Mesodermal cell (in vitro differentiated cells): ENCODE data around the gene ABCG2.

Experiments used
- H3K27ac ChIP-seq: 2 replicates; pipeline ENCODE4 v1.7.0; 2013; ENCODE audit warnings: mild to moderate bottlenecking, low read depth, low read length, moderate library complexity; ENCODE audit not compliant: severe bottlenecking
- H3K36me3 ChIP-seq: 2 replicates; pipeline ENCODE4 v1.7.1; 2013; ENCODE audit warnings: mild to moderate bottlenecking, low read length, moderate library complexity; ENCODE audit not compliant: control insufficient read depth, insufficient read depth
- H3K4me1 ChIP-seq: one replicate; pipeline ENCODE4 v1.7.1; 2013; ENCODE audit warnings: mild to moderate bottlenecking, low read length; ENCODE audit not compliant: insufficient read depth, control insufficient read depth, poor library complexity, severe bottlenecking
- H3K4me3 ChIP-seq: 2 replicates; pipeline ENCODE4 v1.7.0; 2013; ENCODE audit warnings: low read length, control low read depth, mild to moderate bottlenecking; ENCODE audit not compliant: insufficient read depth, poor library complexity, severe bottlenecking; ENCODE audit errors: extremely low read depth
- H3K9me3 ChIP-seq: 2 replicates; pipeline ENCODE4 v1.7.1; 2013; ENCODE audit warnings: mild to moderate bottlenecking, low read length, moderate library complexity; ENCODE audit not compliant: control insufficient read depth
- WGBS, 2 experiments: methylation state at CpG; one replicate each; pipeline ENCODE4 v1.1.5; 2013; ENCODE audit warnings: missing lambda C conversion rate in 2 of 2; ENCODE audit not compliant: insufficient coverage in 2 of 2; 5-methylcytosine and 5-hydroxymethylcytosine counted together

ABCG2 gene

DNA sequence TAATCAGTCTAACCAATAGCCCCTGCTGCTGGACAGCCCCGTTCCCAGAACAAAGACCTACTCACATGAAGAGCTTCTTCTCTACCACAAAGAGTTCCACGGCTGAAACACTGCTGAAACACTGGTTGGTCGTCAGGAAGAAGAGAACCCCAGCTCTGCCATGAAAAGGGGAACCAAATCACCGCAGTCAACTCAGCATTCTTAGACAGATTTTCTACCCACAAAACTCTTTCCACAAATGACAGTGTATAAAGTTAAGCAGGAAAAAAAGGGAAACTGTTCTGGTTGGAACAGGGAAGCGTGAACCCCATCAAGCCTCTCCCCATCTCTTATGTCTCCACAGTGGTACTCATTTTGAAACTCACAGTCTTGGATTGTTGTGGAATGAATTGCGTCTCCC is 57.3 kb downstream of the ABCG2 start:
- H3K4me3 ChIP-seq = no peak overlapping the region
- H3K27ac ChIP-seq = no peak overlapping the region
- no peaks in the 10 kb centered on the region for H3K4me1 ChIP-seq
- H3K9me3 ChIP-seq = no peaks in the 10 kb centered on the region
- 80 to 100% methylated on average over 1 to 2 of the region's 6 CpGs for WGBS, 2 experiments
- no peaks in the 10 kb centered on the region for H3K36me3 ChIP-seq

DNA sequence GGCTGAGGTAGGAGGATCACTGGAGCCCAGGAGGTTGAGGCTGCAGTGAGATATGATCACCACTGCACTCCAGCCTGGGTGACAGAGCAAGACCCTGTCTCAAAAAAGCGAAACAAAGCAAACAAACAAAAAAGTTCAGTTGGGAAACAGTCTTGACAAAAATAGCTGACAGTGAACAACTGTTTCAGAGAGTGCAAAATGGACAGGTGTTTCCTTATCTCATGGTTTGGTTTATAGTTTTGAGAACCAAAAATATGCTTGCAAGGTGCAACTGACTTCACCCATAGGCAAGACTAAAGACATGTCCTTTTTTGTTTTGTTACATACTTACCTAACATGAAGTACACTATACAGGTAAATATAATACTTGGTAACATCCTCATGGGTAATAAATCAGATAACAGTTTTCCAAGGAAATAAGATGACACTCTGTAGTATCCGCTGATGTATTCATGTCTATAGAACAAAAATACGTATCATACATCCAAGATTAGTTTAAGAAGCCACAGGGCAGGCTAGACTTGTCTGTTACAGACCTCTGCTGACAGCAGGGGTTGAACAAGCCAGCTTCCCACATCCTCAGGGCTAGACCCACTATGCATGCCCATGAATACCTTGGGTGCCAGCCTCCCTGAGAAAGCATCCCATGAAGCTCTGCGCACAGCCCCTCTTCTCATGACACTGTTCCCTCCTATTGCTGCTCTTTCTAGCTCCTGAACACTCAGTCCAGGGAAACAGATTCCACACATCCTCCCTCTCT is 59.3 kb downstream of the ABCG2 start:
- Histone ChIP-seq H3K9me3 (no peaks in the 10 kb centered on the region), H3K36me3 (no peaks in the 10 kb centered on the region), H3K4me3 (no peak overlapping the region), H3K27ac (no peak overlapping the region), H3K4me1 (no peaks in the 10 kb centered on the region)
- WGBS, 2 experiments = 92 to 96% methylated on average over 2 to 4 of the region's 4 CpGs

DNA sequence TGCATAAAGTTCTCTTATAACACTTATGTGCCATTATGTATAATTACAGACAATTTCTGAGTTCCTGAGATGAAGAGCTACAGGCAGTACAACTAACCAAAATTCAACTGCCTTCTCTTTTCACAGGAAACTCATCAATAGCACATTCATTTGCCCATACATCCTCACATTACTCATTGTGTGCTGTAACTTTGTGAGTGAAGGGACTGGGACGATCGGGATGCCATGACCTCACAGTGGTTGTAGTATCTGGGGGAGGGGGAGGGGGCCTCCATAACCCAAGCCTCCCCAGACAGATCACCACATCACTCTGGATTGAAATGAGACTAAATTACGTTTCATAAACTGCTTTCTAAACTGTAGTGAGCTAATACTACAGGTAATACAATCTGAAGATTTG is 60.7 kb downstream of the ABCG2 start:
- no peak overlapping the region for H3K4me3 ChIP-seq
- no peaks in the 10 kb centered on the region for H3K36me3 ChIP-seq
- no peaks in the 10 kb centered on the region for H3K9me3 ChIP-seq
- H3K4me1 ChIP-seq = no peaks in the 10 kb centered on the region
- H3K27ac ChIP-seq = no peak overlapping the region
- 100% methylated on average over 1 of the region's 3 CpGs; no CpG with 5 or more reads in 1 of the 2 experiments for WGBS, 2 experiments

DNA sequence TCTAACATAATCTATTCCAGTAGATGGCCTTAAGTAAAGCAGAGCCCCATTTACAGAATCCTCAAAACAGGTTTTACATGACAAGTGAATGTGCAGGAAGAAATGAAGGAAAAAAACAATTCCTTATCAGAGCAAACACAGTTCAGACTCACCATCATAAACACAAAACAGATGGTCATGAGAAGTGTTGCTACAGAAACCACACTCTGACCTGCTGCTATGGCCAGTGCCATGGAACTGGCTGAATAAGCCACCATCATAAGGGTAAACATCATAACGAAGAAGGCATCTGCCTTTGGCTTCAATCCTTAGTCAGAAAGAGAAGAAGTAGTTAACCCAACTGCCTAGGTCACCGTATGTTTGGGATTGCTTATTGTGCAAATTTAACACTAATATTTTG is 61.1 kb downstream of the ABCG2 start:
- H3K27ac ChIP-seq = no peak overlapping the region
- H3K36me3 ChIP-seq = no peaks in the 10 kb centered on the region
- 67 to 80% methylated on average over 1 of the region's 2 CpGs for WGBS, 2 experiments
- no peak overlapping the region for H3K4me3 ChIP-seq
- H3K4me1 ChIP-seq = no peaks in the 10 kb centered on the region
- no peaks in the 10 kb centered on the region for H3K9me3 ChIP-seq

DNA sequence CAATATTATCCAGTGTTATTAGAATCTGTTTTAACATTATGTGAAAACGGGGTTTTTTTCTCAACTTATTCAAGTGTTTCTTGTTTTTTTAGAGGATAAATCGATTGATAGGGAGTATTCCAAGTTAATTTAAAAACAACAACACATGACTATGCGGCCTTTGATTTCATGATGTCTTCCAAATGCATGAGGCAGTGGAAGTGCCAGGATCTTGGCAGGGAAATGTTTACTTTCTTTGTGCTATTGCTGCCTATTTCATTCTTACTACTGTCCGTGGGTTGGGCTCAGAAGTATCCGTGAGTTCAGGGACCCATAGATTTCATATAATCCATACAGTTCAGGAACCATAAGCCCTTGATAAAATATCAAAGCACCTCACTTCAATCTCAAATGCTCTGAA is 64.6 kb downstream of the ABCG2 start:
- H3K9me3 ChIP-seq = no peaks in the 10 kb centered on the region
- no peaks in the 10 kb centered on the region for H3K4me1 ChIP-seq
- no peaks in the 10 kb centered on the region for H3K36me3 ChIP-seq
- 81 to 91% methylated on average over 2 to 3 of the region's 5 CpGs for WGBS, 2 experiments
- no peak overlapping the region for H3K27ac ChIP-seq
- H3K4me3 ChIP-seq = no peak overlapping the region

DNA sequence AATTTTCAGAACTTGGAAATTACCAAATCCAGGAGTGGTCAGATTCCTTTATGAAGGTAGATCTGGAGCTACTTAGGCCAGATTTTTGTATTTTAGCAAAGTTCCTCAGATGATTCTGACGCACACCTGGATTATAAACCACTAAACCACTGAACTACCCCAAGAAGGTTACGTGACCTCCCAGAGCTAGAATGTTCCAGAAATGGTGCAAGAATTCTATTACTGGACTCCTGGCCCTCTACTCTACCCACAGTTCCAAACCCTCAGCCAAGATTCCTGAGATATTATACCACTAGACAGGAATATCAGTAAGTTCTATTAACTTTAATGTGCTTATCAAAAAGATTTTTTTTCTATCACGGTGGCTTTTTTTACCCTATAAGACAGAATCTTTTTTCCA is 67.1 kb downstream of the ABCG2 start:
- no peaks in the 10 kb centered on the region for H3K4me1 ChIP-seq
- H3K4me3 ChIP-seq = no peak overlapping the region
- H3K9me3 ChIP-seq = no peaks in the 10 kb centered on the region
- H3K27ac ChIP-seq = no peak overlapping the region
- WGBS, 2 experiments = 100% methylated on average over 2 of the region's 3 CpGs; no CpG with 5 or more reads in 1 of the 2 experiments
- H3K36me3 ChIP-seq = no peaks in the 10 kb centered on the region

DNA sequence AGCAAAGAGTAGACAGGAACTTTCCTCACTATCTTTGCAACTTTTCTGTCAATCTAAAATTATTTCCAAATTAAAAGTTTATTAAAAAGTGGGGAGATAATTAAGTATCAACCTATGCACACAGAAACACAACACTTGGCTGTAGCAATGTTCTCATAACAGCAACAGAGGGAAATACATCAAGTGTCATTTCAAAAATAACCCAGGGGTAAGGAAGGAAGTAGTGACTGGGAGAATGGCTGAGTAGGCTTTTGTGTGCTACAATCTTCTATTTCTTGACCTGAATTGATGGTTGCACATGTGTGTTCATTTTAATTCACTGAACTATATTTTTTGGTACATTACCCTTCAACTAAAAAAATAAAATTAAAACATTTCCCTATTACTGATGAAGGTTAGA is 67.5 kb downstream of the ABCG2 start:
- Histone ChIP-seq H3K27ac (no peak overlapping the region), H3K4me3 (no peak overlapping the region), H3K9me3 (no peaks in the 10 kb centered on the region), H3K36me3 (no peaks in the 10 kb centered on the region), H3K4me1 (no peaks in the 10 kb centered on the region)

DNA sequence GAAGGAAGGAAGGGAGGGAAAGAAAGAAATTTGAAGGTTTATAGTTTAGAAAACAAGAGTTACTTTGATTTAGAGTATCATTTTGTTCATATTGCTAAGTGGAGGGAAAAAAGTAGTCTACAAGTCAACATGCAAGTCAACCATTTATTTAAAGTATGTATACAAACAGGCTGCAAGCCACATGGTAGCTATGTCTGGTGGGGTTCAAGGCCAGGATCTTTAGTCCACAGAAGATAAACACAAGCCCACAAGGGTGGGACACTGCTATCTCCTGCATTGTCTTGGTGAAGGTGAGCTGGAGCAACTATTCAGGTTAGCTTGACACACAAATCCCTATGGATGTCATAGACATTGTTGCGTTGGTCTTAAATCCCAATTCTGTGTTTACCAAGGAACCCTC is 71.4 kb downstream of the ABCG2 start:
- no peak overlapping the region for H3K4me3 ChIP-seq
- no peak overlapping the region for H3K27ac ChIP-seq
- no peaks in the 10 kb centered on the region for H3K36me3 ChIP-seq
- WGBS, 2 experiments = 100% methylated on average over 1 of the region's 1 CpG
- no peaks in the 10 kb centered on the region for H3K9me3 ChIP-seq
- no peaks in the 10 kb centered on the region for H3K4me1 ChIP-seq

DNA sequence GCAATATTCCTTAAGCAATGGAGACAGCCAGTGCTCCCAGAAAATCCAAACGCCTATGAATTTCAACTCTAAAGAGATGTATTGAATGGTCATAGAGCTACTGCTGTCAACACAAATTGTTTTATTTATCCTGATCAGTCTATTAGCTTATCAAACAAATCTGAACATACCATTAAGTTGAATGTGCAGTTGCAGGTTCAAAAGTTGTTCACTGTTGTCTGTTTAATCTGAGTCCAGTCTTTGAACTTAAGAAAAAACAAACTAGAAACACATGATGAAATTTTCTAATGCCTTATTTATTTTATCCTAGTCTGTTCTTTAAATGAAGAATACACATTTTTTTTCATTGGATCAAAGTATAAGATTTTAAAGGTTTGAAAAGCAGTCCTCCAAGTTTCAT is 77.8 kb downstream of the ABCG2 start:
- Histone ChIP-seq H3K36me3 (peaks cover 12% of the 10 kb centered on the region), H3K4me3 (no peak overlapping the region), H3K9me3 (no peaks in the 10 kb centered on the region), H3K4me1 (no peaks in the 10 kb centered on the region), H3K27ac (no peak overlapping the region)
- no CpG with 5 or more reads among the region's 1 CpG for WGBS, 2 experiments

DNA sequence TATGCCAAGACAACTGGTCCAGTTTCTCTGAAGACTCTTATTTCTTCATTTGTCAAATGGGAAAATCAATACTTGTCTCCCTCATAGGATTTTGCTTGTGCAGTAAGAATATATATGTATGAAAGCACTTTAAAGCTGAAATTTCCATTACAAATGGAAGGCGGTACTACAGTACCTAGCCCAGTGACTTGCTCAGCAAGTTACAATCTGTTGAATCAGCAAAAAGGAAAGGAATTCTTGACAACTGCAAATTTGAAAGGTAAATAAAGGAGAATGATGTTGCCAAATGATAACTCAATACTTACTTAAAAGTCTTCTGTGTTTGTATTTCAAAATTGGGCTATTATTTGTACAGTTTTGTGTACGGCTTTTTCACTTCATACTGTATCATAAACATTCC is 79.9 kb downstream of the ABCG2 start:
- H3K9me3 ChIP-seq = no peaks in the 10 kb centered on the region
- no peak overlapping the region for H3K27ac ChIP-seq
- no peaks in the 10 kb centered on the region for H3K4me1 ChIP-seq
- peaks cover 30% of the 10 kb centered on the region for H3K36me3 ChIP-seq
- H3K4me3 ChIP-seq = no peak overlapping the region
- no CpG with 5 or more reads among the region's 2 CpGs for whole genome bisulfite sequencing, 2 experiments

DNA sequence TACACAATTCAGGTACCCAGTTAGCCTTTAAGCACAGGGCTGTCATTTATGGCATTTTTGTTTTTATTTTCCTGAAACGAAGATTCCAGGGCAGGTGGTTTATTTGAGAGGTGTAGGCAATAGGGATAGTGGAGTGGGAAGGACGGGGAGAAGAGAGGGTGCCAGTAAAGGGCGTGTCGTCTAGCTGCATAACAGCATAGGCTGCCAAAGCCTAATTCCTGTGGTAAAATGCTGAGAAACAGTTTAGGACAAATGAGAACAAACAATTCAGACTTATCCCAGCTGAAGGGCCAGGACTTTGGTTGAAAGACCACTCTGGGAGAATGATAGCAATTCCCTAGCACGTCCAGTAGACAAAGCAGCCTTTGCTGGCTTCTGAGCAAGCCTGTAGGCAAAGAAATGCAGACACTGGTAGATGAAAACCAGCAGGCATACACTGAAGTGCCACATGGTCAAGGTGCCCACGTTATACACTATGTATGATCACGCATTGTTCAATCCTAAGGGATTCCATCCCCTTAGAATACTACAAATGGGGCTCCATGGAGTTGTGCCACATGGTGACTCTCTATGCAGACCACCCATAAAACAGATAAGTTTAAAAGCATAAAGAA is 80.4 kb downstream of the ABCG2 start:
- H3K9me3 ChIP-seq = no peaks in the 10 kb centered on the region
- WGBS, 2 experiments = 94 to 95% methylated on average over 7 of the region's 7 CpGs
- no peaks in the 10 kb centered on the region for H3K4me1 ChIP-seq
- no peak overlapping the region for H3K4me3 ChIP-seq
- H3K27ac ChIP-seq = no peak overlapping the region
- peaks cover 36% of the 10 kb centered on the region for H3K36me3 ChIP-seq
